ENCODE measurements around the gene SLC44A1. TPM values are rescaled to one million over a fixed set of nuclear protein-coding genes. Genes with fewer than 3 reads are reported as not detected.

The SLC44A1 gene
- total and polyA plus RNA-seq, 5 donors from 2014 or later, result 5.8 to 19.8 (median 13.4) TPM

DNA sequence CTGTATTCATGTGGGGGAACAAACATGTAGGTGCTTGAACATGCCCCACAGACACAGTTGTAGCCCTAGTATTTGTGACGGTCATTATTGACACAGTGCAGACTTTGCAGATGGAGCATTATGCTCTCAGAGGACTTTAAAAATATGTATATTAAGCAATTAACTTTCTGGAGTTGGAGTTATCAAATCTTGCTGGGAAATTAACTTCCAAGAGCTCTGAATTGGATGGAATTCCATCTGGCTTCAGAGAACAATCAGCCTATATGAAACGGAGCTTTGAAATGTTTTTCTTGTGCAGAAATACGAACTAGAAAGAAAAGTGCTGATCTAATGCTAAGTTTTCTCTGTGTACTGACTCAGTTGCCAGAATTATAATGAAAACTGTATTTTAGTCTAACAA is 152.4 kb downstream of the SLC44A1 start:
- H3K27ac Mint-ChIP-seq, result no peak overlapping the region
- peaks cover 0 to 2% (median under 1%) of the 10 kb centered on the region in 4 donors for H3K4me1 Mint-ChIP-seq
- no peaks in the 10 kb centered on the region for H3K36me3 Mint-ChIP-seq
- H3K4me3 ChIP-seq (ENCODE audit: low read depth, low read length), result no peak overlapping the region
- H3K27ac ChIP-seq (ENCODE audit: insufficient read depth, low read length, poor library complexity, severe bottlenecking), result no peak overlapping the region
- H3K4me1 ChIP-seq (ENCODE audit: control insufficient read depth, insufficient read depth, low read length, poor library complexity, severe bottlenecking), result no peaks in the 10 kb centered on the region
- H3K9me3 ChIP-seq (ENCODE audit: control insufficient read depth in 2 of 2, low read length in 2 of 2), result no peaks in the 10 kb centered on the region
- no peaks in the 10 kb centered on the region for H3K9me3 Mint-ChIP-seq
- peaks cover 22% of the 10 kb centered on the region for H3K27me3 Mint-ChIP-seq
- ATAC-seq (ENCODE audit: low read depth in 2 of 2) (no peak), DNase-seq (no peak)
- H3K27me3 ChIP-seq (ENCODE audit: control insufficient read depth, insufficient read depth, low read length), result peaks cover 3% of the 10 kb centered on the region
- no peak overlapping the region for H3K4me3 Mint-ChIP-seq
- no peaks in the 10 kb centered on the region for H3K36me3 ChIP-seq (ENCODE audit: control insufficient read depth, insufficient read depth, low read length)

- Histone ChIP-seq H3K36me3 (ENCODE audit: control insufficient read depth, insufficient read depth, low read length) (no peaks in the 10 kb centered on the region), H3K9me3 (ENCODE audit: control insufficient read depth in 2 of 2, low read length in 2 of 2) (no peaks in the 10 kb centered on the region), H3K4me3 (ENCODE audit: low read depth, low read length) (no peak overlapping the region), H3K27ac (ENCODE audit: insufficient read depth, low read length, poor library complexity, severe bottlenecking) (no peak overlapping the region), H3K4me1 (ENCODE audit: control insufficient read depth, insufficient read depth, low read length, poor library complexity, severe bottlenecking) (no peaks in the 10 kb centered on the region), H3K27me3 (ENCODE audit: control insufficient read depth, insufficient read depth, low read length) (peaks cover 10% of the 10 kb centered on the region)
- ATAC-seq (ENCODE audit: low read depth in 2 of 2), result no peak
- DNase-seq, result no peak
- peaks cover 5 to 18% (median 8%) of the 10 kb centered on the region in 4 donors for H3K4me1 Mint-ChIP-seq
- peaks cover 45% of the 10 kb centered on the region for H3K27me3 Mint-ChIP-seq
- no peaks in the 10 kb centered on the region for H3K9me3 Mint-ChIP-seq
- no peak overlapping the region for H3K27ac Mint-ChIP-seq
- H3K4me3 Mint-ChIP-seq, result no peak overlapping the region
- no peaks in the 10 kb centered on the region for H3K36me3 Mint-ChIP-seq
Measured at GRCh38 chr9:105399117-105399516, 154.7 kb downstream of the SLC44A1 start.

- DNase-seq (no peak), ATAC-seq (ENCODE audit: low read depth in 2 of 2) (no peak)
- Histone ChIP-seq H3K36me3 (ENCODE audit: control insufficient read depth, insufficient read depth, low read length) (no peaks in the 10 kb centered on the region), H3K27ac (ENCODE audit: insufficient read depth, low read length, poor library complexity, severe bottlenecking) (no peak overlapping the region), H3K9me3 (ENCODE audit: control insufficient read depth in 2 of 2, low read length in 2 of 2) (no peaks in the 10 kb centered on the region), H3K27me3 (ENCODE audit: control insufficient read depth, insufficient read depth, low read length) (peaks cover 13% of the 10 kb centered on the region), H3K4me1 (ENCODE audit: control insufficient read depth, insufficient read depth, low read length, poor library complexity, severe bottlenecking) (peaks cover 19% of the 10 kb centered on the region), H3K4me3 (ENCODE audit: low read depth, low read length) (no peak overlapping the region)
- Mint-ChIP-seq H3K36me3 (no peaks in the 10 kb centered on the region), H3K4me3 (no peak overlapping the region), H3K9me3 (peaks cover 0 to under 1% (median 0%) of the 10 kb centered on the region in 7 donors), H3K27ac (no peak overlapping the region), H3K4me1 (peaks cover 14 to 38% (median 23%) of the 10 kb centered on the region in 4 donors), H3K27me3 (peaks cover 62% of the 10 kb centered on the region)
Measured at GRCh38 chr9:105401651-105402050, 157.2 kb downstream of the SLC44A1 start.

DNA sequence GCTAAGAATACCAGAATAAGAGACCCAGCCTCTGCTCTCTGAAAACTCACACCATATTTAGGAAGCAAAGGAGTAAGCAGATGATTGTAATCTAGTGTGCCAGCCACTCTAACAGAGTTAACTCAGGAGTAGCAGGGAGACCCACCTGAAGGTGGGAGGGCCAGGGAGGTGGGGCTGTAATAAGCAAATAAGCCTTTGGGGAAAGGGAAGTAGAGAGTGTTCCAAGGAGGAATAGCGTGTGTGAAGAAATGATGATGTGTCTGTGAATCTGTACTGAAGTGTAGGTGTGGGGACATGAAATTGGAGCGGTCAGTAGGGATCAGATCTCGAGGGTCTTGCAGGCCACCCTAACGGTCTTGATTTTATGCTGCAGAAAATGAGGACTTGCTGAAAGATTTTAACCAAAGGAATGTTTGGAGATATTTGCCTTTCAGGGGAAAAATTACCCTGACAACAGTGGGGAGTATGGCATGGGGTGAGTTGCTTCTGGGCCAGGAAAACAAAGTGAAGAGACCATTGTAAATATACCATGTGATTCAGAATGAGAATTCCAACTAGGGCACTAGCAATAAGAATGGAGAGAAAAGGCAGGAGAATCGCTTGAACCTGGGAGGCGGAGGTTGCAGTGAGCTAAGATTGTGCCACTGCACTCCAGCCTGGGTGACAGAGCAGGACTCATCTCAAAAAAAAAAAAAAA is 159.2 kb downstream of the SLC44A1 start:
- H3K9me3 ChIP-seq (ENCODE audit: control insufficient read depth in 2 of 2, low read length in 2 of 2), result no peaks in the 10 kb centered on the region
- no peaks in the 10 kb centered on the region for H3K36me3 ChIP-seq (ENCODE audit: control insufficient read depth, insufficient read depth, low read length)
- peaks cover 19 to 42% (median 26%) of the 10 kb centered on the region in 4 donors for H3K4me1 Mint-ChIP-seq
- no peak overlapping the region for H3K4me3 Mint-ChIP-seq
- H3K27ac ChIP-seq (ENCODE audit: insufficient read depth, low read length, poor library complexity, severe bottlenecking), result no peak overlapping the region
- H3K27me3 Mint-ChIP-seq, result peaks cover 67% of the 10 kb centered on the region
- peaks cover 0 to 8% (median 0%) of the 10 kb centered on the region in 7 donors for H3K9me3 Mint-ChIP-seq
- no peak for ATAC-seq (ENCODE audit: low read depth in 2 of 2)
- H3K4me1 ChIP-seq (ENCODE audit: control insufficient read depth, insufficient read depth, low read length, poor library complexity, severe bottlenecking), result peaks cover 19% of the 10 kb centered on the region
- no peak overlapping the region for H3K4me3 ChIP-seq (ENCODE audit: low read depth, low read length)
- no peak for DNase-seq
- H3K27me3 ChIP-seq (ENCODE audit: control insufficient read depth, insufficient read depth, low read length), result peaks cover 18% of the 10 kb centered on the region
- H3K36me3 Mint-ChIP-seq, result no peaks in the 10 kb centered on the region
- no peak overlapping the region for H3K27ac Mint-ChIP-seq

- Mint-ChIP-seq H3K4me3 (peak overlapping the region; percentile 7 to 45 (median 18)), H3K9me3 (peaks cover 0 to 15% (median 0%) of the 10 kb centered on the region in 7 donors), H3K4me1 (peaks cover 19 to 42% (median 26%) of the 10 kb centered on the region in 4 donors), H3K27ac (peak overlapping the region in 2 of 3 donors; percentile 23 to 62), H3K27me3 (peaks cover 77% of the 10 kb centered on the region), H3K36me3 (no peaks in the 10 kb centered on the region)
- Histone ChIP-seq H3K27ac (ENCODE audit: insufficient read depth, low read length, poor library complexity, severe bottlenecking) (no peak overlapping the region), H3K4me3 (ENCODE audit: low read depth, low read length) (peak overlapping the region; percentile 39), H3K27me3 (ENCODE audit: control insufficient read depth, insufficient read depth, low read length) (peaks cover 22% of the 10 kb centered on the region), H3K4me1 (ENCODE audit: control insufficient read depth, insufficient read depth, low read length, poor library complexity, severe bottlenecking) (peaks cover 19% of the 10 kb centered on the region), H3K9me3 (ENCODE audit: control insufficient read depth in 2 of 2, low read length in 2 of 2) (no peaks in the 10 kb centered on the region), H3K36me3 (ENCODE audit: control insufficient read depth, insufficient read depth, low read length) (no peaks in the 10 kb centered on the region)
- ATAC-seq (ENCODE audit: low read depth in 2 of 2) (peak; percentile 87 to 91), DNase-seq (peak in 2 of 3 donors; percentile 77 to 86)
Measured at GRCh38 chr9:105405514-105406131, 161.2 kb downstream of the SLC44A1 start.

DNA sequence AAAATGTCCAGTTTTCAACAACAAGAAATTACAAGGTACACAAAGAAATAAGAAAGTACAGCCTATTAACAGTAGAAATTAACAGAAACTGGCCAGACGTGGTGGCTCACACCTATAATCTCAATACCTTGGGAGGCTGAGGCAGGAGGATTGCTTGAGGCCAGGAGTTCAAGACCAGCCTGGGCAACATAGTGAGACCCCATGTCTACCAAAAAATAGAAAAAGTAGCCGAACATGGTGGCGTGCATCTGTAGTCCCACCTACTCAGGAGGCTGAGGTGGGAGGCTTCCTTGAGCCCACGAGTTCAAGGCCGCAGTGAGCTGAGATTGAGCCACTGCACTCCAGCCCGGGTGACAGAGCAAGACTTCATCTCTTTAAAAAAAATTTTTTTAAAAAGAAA is 161.9 kb downstream of the SLC44A1 start:
- Histone ChIP-seq H3K4me1 (ENCODE audit: control insufficient read depth, insufficient read depth, low read length, poor library complexity, severe bottlenecking) (peaks cover 19% of the 10 kb centered on the region), H3K4me3 (ENCODE audit: low read depth, low read length) (no peak overlapping the region), H3K36me3 (ENCODE audit: control insufficient read depth, insufficient read depth, low read length) (no peaks in the 10 kb centered on the region), H3K27me3 (ENCODE audit: control insufficient read depth, insufficient read depth, low read length) (peaks cover 24% of the 10 kb centered on the region), H3K9me3 (ENCODE audit: control insufficient read depth in 2 of 2, low read length in 2 of 2) (no peaks in the 10 kb centered on the region), H3K27ac (ENCODE audit: insufficient read depth, low read length, poor library complexity, severe bottlenecking) (no peak overlapping the region)
- Mint-ChIP-seq H3K4me3 (no peak overlapping the region), H3K36me3 (no peaks in the 10 kb centered on the region), H3K9me3 (peaks cover 0 to 18% (median 0%) of the 10 kb centered on the region in 7 donors), H3K27ac (no peak overlapping the region), H3K27me3 (peaks cover 82% of the 10 kb centered on the region), H3K4me1 (peaks cover 19 to 42% (median 26%) of the 10 kb centered on the region in 4 donors)
- ATAC-seq (ENCODE audit: low read depth in 2 of 2), result no peak
- DNase-seq, result no peak

DNA sequence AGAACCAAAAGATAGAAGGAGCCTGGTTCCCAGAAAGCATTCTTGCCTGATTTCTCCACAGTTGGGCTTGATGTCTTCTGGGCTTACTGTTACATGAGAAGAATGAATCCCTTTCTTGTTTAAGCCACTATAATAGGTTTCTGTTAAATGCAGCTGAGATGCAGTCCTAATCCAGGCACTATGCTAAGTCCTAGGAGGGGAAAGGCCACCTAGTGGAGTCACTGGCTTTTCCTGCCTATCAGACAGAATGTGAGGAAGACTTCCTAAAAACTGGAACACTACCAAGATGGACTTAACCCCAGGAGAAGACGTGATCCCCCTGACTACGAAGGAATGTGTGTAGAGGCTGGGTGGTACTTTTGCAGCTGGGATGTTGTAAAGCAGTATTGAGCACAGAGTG is 169.1 kb downstream of the SLC44A1 start:
- Mint-ChIP-seq H3K36me3 (no peaks in the 10 kb centered on the region), H3K27me3 (peaks cover 40% of the 10 kb centered on the region), H3K27ac (no peak overlapping the region), H3K4me1 (no peaks in the 10 kb centered on the region), H3K9me3 (peaks cover 0 to 17% (median 0%) of the 10 kb centered on the region in 7 donors), H3K4me3 (no peak overlapping the region)
- peaks cover 8% of the 10 kb centered on the region for H3K27me3 ChIP-seq (ENCODE audit: control insufficient read depth, insufficient read depth, low read length)
- H3K36me3 ChIP-seq (ENCODE audit: control insufficient read depth, insufficient read depth, low read length), result no peaks in the 10 kb centered on the region
- H3K4me3 ChIP-seq (ENCODE audit: low read depth, low read length), result no peak overlapping the region
- peaks cover 0 to 3% of the 10 kb centered on the region in 2 experiments for H3K9me3 ChIP-seq (ENCODE audit: control insufficient read depth in 2 of 2, low read length in 2 of 2)
- no peak for ATAC-seq (ENCODE audit: low read depth in 2 of 2)
- no peaks in the 10 kb centered on the region for H3K4me1 ChIP-seq (ENCODE audit: control insufficient read depth, insufficient read depth, low read length, poor library complexity, severe bottlenecking)
- H3K27ac ChIP-seq (ENCODE audit: insufficient read depth, low read length, poor library complexity, severe bottlenecking), result no peak overlapping the region
- DNase-seq, result no peak

Data from CD4-positive, CD25-positive, alpha-beta regulatory T cell (primary cell).